Neural cell (in vitro differentiated cells): ENCODE results near the gene ISG15. TPM values are rescaled to one million over a fixed set of nuclear protein-coding genes. Genes with fewer than 3 reads are reported as not detected.

Experiments
- H2AFZ ChIP-seq: fragments of 200-600, 300-800 bp; sonication (generic), shearing (Covaris generic); 2 replicates; pipeline ENCODE4 v1.6.0; 2014; ENCODE audit warnings: low read depth, mild to moderate bottlenecking, antibody characterized with exemption, low read length, moderate library complexity
- H3F3A ChIP-seq: fragments of 200-600 bp; shearing (Covaris generic); 2 replicates; pipeline ENCODE4 v1.6.1; 2016; ENCODE audit warnings: mild to moderate bottlenecking, moderate library complexity, mixed read lengths, antibody characterized with exemption, low read length; ENCODE audit not compliant: insufficient read depth, poor library complexity, severe bottlenecking
- H3K27ac ChIP-seq: fragments of 200-600, 300-800 bp; sonication (generic), shearing (Covaris generic); 2 replicates; pipeline ENCODE4 v1.5.1; 2014; ENCODE audit warnings: mild to moderate bottlenecking, low read length, moderate library complexity
- H3K27me3 ChIP-seq: fragments of 300-800, 200-600 bp; sonication (generic), shearing (Covaris generic); 2 replicates; pipeline ENCODE4 v1.6.0; 2014; ENCODE audit warnings: mild to moderate bottlenecking, low read depth, low read length, moderate library complexity; ENCODE audit not compliant: insufficient read depth
- H3K36me3 ChIP-seq: fragments of 300-800, 200-600 bp; sonication (generic), shearing (Covaris generic); 2 replicates; pipeline ENCODE4 v1.5.1; 2014; ENCODE audit warnings: mild to moderate bottlenecking, antibody characterized with exemption, low read length, moderate library complexity; ENCODE audit not compliant: insufficient read depth
- H3K4me2 ChIP-seq: fragments of 300-800, 200-600 bp; sonication (generic), shearing (Covaris generic); 2 replicates; pipeline ENCODE4 v1.6.0; 2014; ENCODE audit warnings: mild to moderate bottlenecking, low read length
- H3K4me3 ChIP-seq: fragments of 300-800, 200-600 bp; sonication (generic), shearing (Covaris generic); 2 replicates; pipeline ENCODE4 v1.5.1; 2014; ENCODE audit warnings: mild to moderate bottlenecking, low read length, moderate library complexity
- H3K79me2 ChIP-seq: fragments of 200-600 bp; shearing (Covaris generic); replicated peaks from 2 replicates; pipeline ENCODE4 v1.6.0; 2014; ENCODE audit warnings: mild to moderate bottlenecking, low read length, moderate library complexity; ENCODE audit not compliant: insufficient read depth
- H3K9ac ChIP-seq: fragments of 300-800, 200-600 bp; sonication (generic), shearing (Covaris generic); 2 replicates; pipeline ENCODE4 v1.6.1; 2016; ENCODE audit warnings: mild to moderate bottlenecking, low read length, mixed read lengths
- H3K9me2 ChIP-seq: fragments of 200-600 bp; shearing (Covaris generic); 2 replicates; pipeline ENCODE4 v1.6.1; 2016; ENCODE audit warnings: mild to moderate bottlenecking, low read length, mixed read lengths; ENCODE audit not compliant: insufficient read depth
- H3K9me3 ChIP-seq: fragments of 200-600, 300-800 bp; sonication (generic), shearing (Covaris generic); 2 replicates; pipeline ENCODE4 v1.6.1; 2016; ENCODE audit warnings: mild to moderate bottlenecking, mixed run types, low read length, moderate library complexity, mixed read lengths
- H4K20me1 ChIP-seq: fragments of 200-600 bp; shearing (Covaris generic); 2 replicates; pipeline ENCODE4 v1.6.1; 2016; ENCODE audit warnings: mild to moderate bottlenecking, mixed run types; ENCODE audit not compliant: insufficient read depth
- EP300 ChIP-seq: fragments of 450-650 bp; conservative IDR thresholded peaks from 2 replicates; pipeline ENCODE4 v1.6.1; 2014; ENCODE audit warnings: antibody characterized with exemption, mild to moderate bottlenecking, moderate library complexity; ENCODE audit not compliant: poor library complexity, severe bottlenecking
- EZH2 ChIP-seq: fragments of 200-600, 300-800 bp; shearing (Covaris generic), sonication (generic); IDR thresholded peaks from 2 replicates; pipeline ENCODE4 v1.6.1; 2014; ENCODE audit warnings: antibody characterized with exemption, low read length, borderline replicate concordance, mild to moderate bottlenecking; ENCODE audit not compliant: insufficient read depth, poor library complexity, severe bottlenecking
- MXI1 ChIP-seq: fragments of 450-650 bp; conservative IDR thresholded peaks from 2 replicates; pipeline ENCODE4 v1.6.1; 2014; ENCODE audit warnings: antibody characterized with exemption, mild to moderate bottlenecking; ENCODE audit not compliant: poor library complexity, severe bottlenecking
- POLR2AphosphoS5 ChIP-seq: IDR thresholded peaks from 2 replicates; pipeline ENCODE4 v1.6.1; 2012
- RAD21 ChIP-seq: fragments of 450-650 bp; conservative IDR thresholded peaks from 2 replicates; pipeline ENCODE4 v1.6.1; 2014; ENCODE audit warnings: antibody characterized with exemption, mild to moderate bottlenecking, moderate library complexity
- REST ChIP-seq: IDR thresholded peaks from 2 replicates; pipeline ENCODE4 v1.6.1; 2012; ENCODE audit warnings: borderline replicate concordance
- SMC3 ChIP-seq: fragments of 450-650 bp; conservative IDR thresholded peaks from 2 replicates; pipeline ENCODE4 v1.6.1; 2014; ENCODE audit warnings: antibody characterized with exemption, mild to moderate bottlenecking, moderate library complexity; ENCODE audit not compliant: poor library complexity
- TAF1 ChIP-seq: IDR thresholded peaks from 2 replicates; pipeline ENCODE4 v1.6.1; 2012; ENCODE audit warnings: low read depth
- polyA plus RNA-seq: library from polyadenylated mRNA; depleted of rRNA; stranded (reverse); fragments of >200 nt; gene quantifications from 2 replicates; pipeline ENCODE4 v1.2.3, GENCODE V29; 2014
- TF ChIP-seq, protein P1 (sequence below): fragments of 450-650 bp; IDR thresholded peaks from 2 replicates; pipeline ENCODE4 v1.5.1; 2014; ENCODE audit warnings: antibody characterized with exemption, mild to moderate bottlenecking, moderate library complexity; ENCODE audit not compliant: poor library complexity, severe bottlenecking

ISG15 gene
- polyA plus RNA-seq, 1 donor from 2014 or later: 8.0 TPM

- Histone ChIP-seq H3K4me2 (no peak overlapping the region), H3K79me2 (no peaks in the 10 kb centered on the region), H3K36me3 (no peaks in the 10 kb centered on the region), H3K9me3 (no peaks in the 10 kb centered on the region), H3K9me2 (no peaks in the 10 kb centered on the region), H3F3A (no peaks in the 10 kb centered on the region), H3K4me3 (no peak overlapping the region), H3K9ac (no peak overlapping the region), H4K20me1 (no peaks in the 10 kb centered on the region), H3K27me3 (peaks cover 39% of the 10 kb centered on the region), H2AFZ (no peak overlapping the region), H3K27ac (no peak overlapping the region)
- TF ChIP-seq EP300: no peak
- no peak for TF ChIP-seq EZH2
- no peak for TF ChIP-seq TAF1
- TF ChIP-seq RAD21: no peak
- TF ChIP-seq SMC3: no peak
- TF ChIP-seq MXI1: no peak
- no peak for TF ChIP-seq REST
- TF ChIP-seq, protein P1, sequence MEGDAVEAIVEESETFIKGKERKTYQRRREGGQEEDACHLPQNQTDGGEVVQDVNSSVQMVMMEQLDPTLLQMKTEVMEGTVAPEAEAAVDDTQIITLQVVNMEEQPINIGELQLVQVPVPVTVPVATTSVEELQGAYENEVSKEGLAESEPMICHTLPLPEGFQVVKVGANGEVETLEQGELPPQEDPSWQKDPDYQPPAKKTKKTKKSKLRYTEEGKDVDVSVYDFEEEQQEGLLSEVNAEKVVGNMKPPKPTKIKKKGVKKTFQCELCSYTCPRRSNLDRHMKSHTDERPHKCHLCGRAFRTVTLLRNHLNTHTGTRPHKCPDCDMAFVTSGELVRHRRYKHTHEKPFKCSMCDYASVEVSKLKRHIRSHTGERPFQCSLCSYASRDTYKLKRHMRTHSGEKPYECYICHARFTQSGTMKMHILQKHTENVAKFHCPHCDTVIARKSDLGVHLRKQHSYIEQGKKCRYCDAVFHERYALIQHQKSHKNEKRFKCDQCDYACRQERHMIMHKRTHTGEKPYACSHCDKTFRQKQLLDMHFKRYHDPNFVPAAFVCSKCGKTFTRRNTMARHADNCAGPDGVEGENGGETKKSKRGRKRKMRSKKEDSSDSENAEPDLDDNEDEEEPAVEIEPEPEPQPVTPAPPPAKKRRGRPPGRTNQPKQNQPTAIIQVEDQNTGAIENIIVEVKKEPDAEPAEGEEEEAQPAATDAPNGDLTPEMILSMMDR: no peak
- no peak for TF ChIP-seq POLR2AphosphoS5
These were observed 40.4 kb upstream of the ISG15 start for GRCh38 chr1:972726-973458.

GRCh38 chr1:973459-974292 is 39.6 kb upstream of the ISG15 start:
- TF ChIP-seq EP300 (no peak), REST (no peak), EZH2 (no peak), SMC3 (no peak), POLR2AphosphoS5 (no peak)
- TF ChIP-seq, protein P1: no peak
- no peaks in the 10 kb centered on the region for H3K36me3 ChIP-seq
- no peaks in the 10 kb centered on the region for H3K9me2 ChIP-seq
- H3F3A ChIP-seq: no peaks in the 10 kb centered on the region
- no peaks in the 10 kb centered on the region for H4K20me1 ChIP-seq
- H3K9ac ChIP-seq: no peak overlapping the region
- H2AFZ ChIP-seq: no peak overlapping the region
- no peak overlapping the region for H3K4me3 ChIP-seq
- no peaks in the 10 kb centered on the region for H3K9me3 ChIP-seq
- no peak overlapping the region for H3K4me2 ChIP-seq
- peaks cover 31% of the 10 kb centered on the region for H3K27me3 ChIP-seq
- H3K79me2 ChIP-seq: no peaks in the 10 kb centered on the region
- no peak overlapping the region for H3K27ac ChIP-seq
